NT2/D1 (cell line): ENCODE measurements around the gene PIK3C2G.

Experiments
- YY1 ChIP-seq: IDR thresholded peaks from 2 replicates; pipeline ENCODE4 v1.6.1; 2011; ENCODE audit not compliant: insufficient read length, insufficient read depth
- ZNF274 ChIP-seq: IDR thresholded peaks from 2 replicates; pipeline ENCODE4 v1.6.1; 2011; ENCODE audit warnings: mild to moderate bottlenecking, low read depth, low read length

GRCh38 chr12:18387706-18388105, 126.4 kb downstream of the PIK3C2G start:
- no peak for TF ChIP-seq ZNF274
- TF ChIP-seq YY1, result no peak
